OCI-LY7 (cell line): ENCODE data around the gene DPF3. TPM values are rescaled to one million over a fixed set of nuclear protein-coding genes. Genes with fewer than 3 reads are reported as not detected.

Experiments used
- BruUV-seq: library from RNA; stranded (reverse); fragments of 400-500 nt; replicated peaks from 2 replicates; lab custom pipeline; 2021; lab: Mats Ljungman, UMichigan
- CTCF ChIA-PET: fragments of 300-600 bp; sonication (Branson Sonifier 250); formaldehyde crosslinking; loops from one replicate; lab custom pipeline; 2022; ENCODE audit warnings: antibody characterized with exemption; ENCODE audit not compliant: unreplicated experiment; lab: Charles Lee
- POLR2A ChIA-PET: fragments of 300-600 bp; sonication (Branson Sonifier 250); formaldehyde crosslinking; loops from one replicate; lab custom pipeline; 2022; ENCODE audit warnings: antibody characterized with exemption; lab: Charles Lee
- DNase-seq: peaks from one replicate; pipeline ENCODE4 v3.0.0-alpha.2; 2015; ENCODE audit warnings: low spot score
- H2AFZ ChIP-seq: fragments of 200-600 bp; sonication (generic), shearing (Covaris generic); 2 replicates; pipeline ENCODE4 v1.6.1; 2014; ENCODE audit warnings: mild to moderate bottlenecking, antibody characterized with exemption, low read length, moderate library complexity
- H3K27ac ChIP-seq: fragments of 200-600 bp; sonication (generic); 2 replicates; pipeline ENCODE4 v1.5.1; 2014; ENCODE audit warnings: mixed run types, low read depth, mild to moderate bottlenecking, moderate library complexity, low read length, inconsistent platforms; ENCODE audit not compliant: poor library complexity, severe bottlenecking
- H3K36me3 ChIP-seq: fragments of 200-600 bp; sonication (generic); 2 replicates; pipeline ENCODE4 v1.6.1; 2014; ENCODE audit warnings: mild to moderate bottlenecking, antibody characterized with exemption, low read length, moderate library complexity, mixed read lengths; ENCODE audit not compliant: insufficient read depth
- H3K4me1 ChIP-seq: fragments of 200-600 bp; sonication (generic); 2 replicates; pipeline ENCODE4 v1.5.1; 2014; ENCODE audit warnings: mild to moderate bottlenecking, low read length; ENCODE audit not compliant: insufficient read depth, poor library complexity, severe bottlenecking
- H3K4me2 ChIP-seq: fragments of 200-600 bp; sonication (generic); 2 replicates; pipeline ENCODE4 v1.6.1; 2014; ENCODE audit warnings: mild to moderate bottlenecking, low read length
- H3K4me3 ChIP-seq: fragments of 200-600 bp; sonication (generic); 2 replicates; pipeline ENCODE4 v1.5.1; 2014; ENCODE audit warnings: mild to moderate bottlenecking, low read depth, low read length; ENCODE audit not compliant: poor library complexity, severe bottlenecking
- H3K79me2 ChIP-seq: fragments of 200-600 bp; sonication (generic); 2 replicates; pipeline ENCODE4 v1.6.1; 2016; ENCODE audit warnings: low read depth, mild to moderate bottlenecking, low read length, moderate library complexity, mixed read lengths; ENCODE audit not compliant: insufficient read depth
- H3K9me2 ChIP-seq: fragments of 200-600 bp; sonication (generic); 2 replicates; pipeline ENCODE4 v1.6.1; 2016; ENCODE audit warnings: mild to moderate bottlenecking, low read length, mixed read lengths; ENCODE audit not compliant: insufficient read depth
- H3K9me3 ChIP-seq: fragments of 200-600 bp; sonication (generic); 2 replicates; pipeline ENCODE4 v1.6.1; 2014; ENCODE audit warnings: mild to moderate bottlenecking, mixed run types, low read length, mixed read lengths
- H4K20me1 ChIP-seq: fragments of 200-600 bp; sonication (generic); 2 replicates; pipeline ENCODE4 v1.6.1; 2014; ENCODE audit warnings: mild to moderate bottlenecking, antibody characterized with exemption, low read length, moderate library complexity, mixed read lengths; ENCODE audit not compliant: insufficient read depth
- EZH2phosphoT487 ChIP-seq: fragments of 200-600 bp; sonication (generic); IDR thresholded peaks from 2 replicates; pipeline ENCODE4 v1.6.1; 2018; ENCODE audit warnings: low read depth, borderline replicate concordance, mild to moderate bottlenecking, mixed run types, antibody characterized with exemption, low read length, moderate library complexity, mixed read lengths
- intact Hi-C: fragments of 100-400 bp; cut with micrococcal nuclease; formaldehyde crosslinking; loops from one replicate; pipeline ENCODE4 v1.10.0; 2022; ENCODE audit not compliant: unreplicated experiment
- total RNA-seq, 2 experiments: library from RNA; depleted of rRNA in 1 of 2; stranded (reverse); fragments of >200 nt in 1 of 2; shearing (Covaris generic) in 1 of 2; gene quantifications; 2 replicates each; pipeline ENCODE4 v1.2.3, GENCODE V29; 2014 to 2022
- TF ChIP-seq, protein P1 (sequence below): fragments of 200-600 bp; sonication (generic); conservative IDR thresholded peaks from 2 replicates; pipeline ENCODE4 v1.5.1; 2014; ENCODE audit warnings: mild to moderate bottlenecking, antibody characterized with exemption, low read length, moderate library complexity, mixed read lengths

Gene DPF3
- total RNA-seq, 2 experiments from 2014 or later = 0.42 TPM; not detected in 1

DNA sequence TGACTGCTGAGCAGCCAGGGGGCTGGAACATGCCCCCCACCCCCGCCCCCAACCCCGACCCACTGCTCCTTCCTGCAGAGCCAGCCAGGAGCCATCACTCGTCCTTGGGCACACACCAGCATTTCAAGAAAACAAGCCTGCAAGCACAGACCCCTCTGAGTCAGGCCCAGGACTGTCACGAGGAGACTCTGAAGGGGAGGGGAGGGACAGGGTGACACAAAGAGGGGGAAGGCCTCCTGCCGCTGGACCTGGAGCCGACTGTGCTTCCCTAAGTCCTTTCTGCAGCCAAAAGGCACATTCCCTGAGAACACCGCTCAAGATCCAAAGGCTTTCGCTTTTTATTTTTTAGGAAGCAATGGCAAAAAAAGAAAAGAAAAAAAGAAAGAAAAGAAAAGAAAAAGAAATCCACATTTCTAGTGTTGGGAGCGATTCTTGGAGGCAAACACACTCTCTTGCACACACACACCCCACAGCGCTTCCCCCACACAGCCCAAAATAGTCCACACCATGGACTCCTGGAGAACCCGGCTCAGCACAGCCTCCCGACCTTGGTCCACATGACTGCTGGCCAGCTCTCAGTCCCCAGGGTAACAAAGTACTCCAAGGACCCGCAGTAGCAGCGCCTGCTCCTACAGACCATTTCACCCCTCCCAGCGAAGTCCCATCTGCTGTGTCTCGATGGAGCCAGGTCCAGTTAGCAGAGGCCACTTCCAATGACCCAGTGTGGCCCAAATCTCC lies 101.7 kb downstream of the DPF3 start:
- Histone ChIP-seq H3K9me3 (no peaks in the 10 kb centered on the region), H2AFZ (no peak overlapping the region), H3K36me3 (no peaks in the 10 kb centered on the region), H3K79me2 (no peaks in the 10 kb centered on the region), H3K4me3 (no peak overlapping the region), H3K4me1 (no peaks in the 10 kb centered on the region), H3K9me2 (no peaks in the 10 kb centered on the region), H3K27ac (no peak overlapping the region), H3K4me2 (no peak overlapping the region), H4K20me1 (no peaks in the 10 kb centered on the region)
- no TSS peak for BruUV-seq
- intact Hi-C loops = no loop called here
- TF ChIP-seq EZH2phosphoT487 = no peak
- TF ChIP-seq, protein P1, sequence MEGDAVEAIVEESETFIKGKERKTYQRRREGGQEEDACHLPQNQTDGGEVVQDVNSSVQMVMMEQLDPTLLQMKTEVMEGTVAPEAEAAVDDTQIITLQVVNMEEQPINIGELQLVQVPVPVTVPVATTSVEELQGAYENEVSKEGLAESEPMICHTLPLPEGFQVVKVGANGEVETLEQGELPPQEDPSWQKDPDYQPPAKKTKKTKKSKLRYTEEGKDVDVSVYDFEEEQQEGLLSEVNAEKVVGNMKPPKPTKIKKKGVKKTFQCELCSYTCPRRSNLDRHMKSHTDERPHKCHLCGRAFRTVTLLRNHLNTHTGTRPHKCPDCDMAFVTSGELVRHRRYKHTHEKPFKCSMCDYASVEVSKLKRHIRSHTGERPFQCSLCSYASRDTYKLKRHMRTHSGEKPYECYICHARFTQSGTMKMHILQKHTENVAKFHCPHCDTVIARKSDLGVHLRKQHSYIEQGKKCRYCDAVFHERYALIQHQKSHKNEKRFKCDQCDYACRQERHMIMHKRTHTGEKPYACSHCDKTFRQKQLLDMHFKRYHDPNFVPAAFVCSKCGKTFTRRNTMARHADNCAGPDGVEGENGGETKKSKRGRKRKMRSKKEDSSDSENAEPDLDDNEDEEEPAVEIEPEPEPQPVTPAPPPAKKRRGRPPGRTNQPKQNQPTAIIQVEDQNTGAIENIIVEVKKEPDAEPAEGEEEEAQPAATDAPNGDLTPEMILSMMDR = no peak
- no peak for DNase-seq
- ChIA-PET POLR2A (no interaction called here), CTCF (no interaction called here)

DNA sequence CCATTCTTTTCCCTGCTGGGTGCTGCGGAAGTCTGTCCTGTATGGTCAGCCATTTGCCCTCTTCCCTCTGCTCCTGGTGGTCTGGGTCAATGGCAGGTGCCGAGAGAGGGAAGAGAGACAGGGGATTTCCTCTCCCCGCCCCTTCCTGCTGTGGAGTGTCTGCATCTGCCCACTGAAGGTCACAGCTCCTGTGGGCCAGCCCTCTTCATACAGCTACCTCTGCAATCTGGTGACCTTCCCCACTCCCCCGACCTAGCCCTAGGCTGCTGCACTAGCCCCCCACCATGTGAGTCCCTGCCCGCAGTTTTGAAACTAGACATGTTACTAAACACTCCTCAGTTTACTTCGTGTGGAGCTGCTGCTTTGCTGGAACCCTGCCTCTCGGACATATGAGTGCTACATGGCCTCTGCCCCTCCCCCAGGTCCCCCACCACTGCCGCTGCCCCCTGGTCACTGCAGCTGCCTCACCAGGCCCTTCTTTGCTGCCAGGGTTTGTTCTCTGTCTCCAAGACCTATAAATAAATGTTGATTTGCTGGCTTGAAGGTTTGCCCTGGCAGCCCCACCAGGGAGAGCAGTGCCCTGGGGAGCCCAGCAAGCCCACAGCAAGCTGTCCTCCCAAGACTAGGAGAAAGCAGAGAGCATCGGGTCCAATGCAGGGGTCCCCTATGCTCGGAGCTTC lies 102.9 kb downstream of the DPF3 start:
- no peaks in the 10 kb centered on the region for H4K20me1 ChIP-seq
- intact Hi-C loops = no loop called here
- no peak overlapping the region for H3K4me3 ChIP-seq
- H3K36me3 ChIP-seq = no peaks in the 10 kb centered on the region
- H3K9me2 ChIP-seq = no peaks in the 10 kb centered on the region
- H3K4me1 ChIP-seq = no peaks in the 10 kb centered on the region
- CTCF ChIA-PET = no interaction called here
- DNase-seq = no peak
- TF ChIP-seq, protein P1 = no peak
- TF ChIP-seq EZH2phosphoT487 = no peak
- POLR2A ChIA-PET = interaction anchor here (0.6 kb wide), 1 partner anchor 13 kb away, joined by 3 read pairs; no protein-coding TSS in a partner anchor
- H2AFZ ChIP-seq = no peak overlapping the region
- H3K79me2 ChIP-seq = no peaks in the 10 kb centered on the region
- no peak overlapping the region for H3K27ac ChIP-seq
- no peaks in the 10 kb centered on the region for H3K9me3 ChIP-seq
- no peak overlapping the region for H3K4me2 ChIP-seq
- no TSS peak for BruUV-seq
